Mesodermal cell (in vitro differentiated cells): Measurements from ENCODE around the gene NDUFB3.
"Not testable (repeated sequence)": the region's sequence is repeated elsewhere in the genome, so short reads cannot be mapped to it uniquely, and the experiment has no call there.

Experiments used
- H3K27ac ChIP-seq: 2 replicates; pipeline ENCODE4 v1.7.0; 2013; ENCODE audit warnings: mild to moderate bottlenecking, low read depth, low read length, moderate library complexity; ENCODE audit not compliant: severe bottlenecking
- H3K36me3 ChIP-seq: 2 replicates; pipeline ENCODE4 v1.7.1; 2013; ENCODE audit warnings: mild to moderate bottlenecking, low read length, moderate library complexity; ENCODE audit not compliant: control insufficient read depth, insufficient read depth
- H3K4me1 ChIP-seq: one replicate; pipeline ENCODE4 v1.7.1; 2013; ENCODE audit warnings: mild to moderate bottlenecking, low read length; ENCODE audit not compliant: insufficient read depth, control insufficient read depth, poor library complexity, severe bottlenecking
- H3K4me3 ChIP-seq: 2 replicates; pipeline ENCODE4 v1.7.0; 2013; ENCODE audit warnings: low read length, control low read depth, mild to moderate bottlenecking; ENCODE audit not compliant: insufficient read depth, poor library complexity, severe bottlenecking; ENCODE audit errors: extremely low read depth
- H3K9me3 ChIP-seq: 2 replicates; pipeline ENCODE4 v1.7.1; 2013; ENCODE audit warnings: mild to moderate bottlenecking, low read length, moderate library complexity; ENCODE audit not compliant: control insufficient read depth
- WGBS, 2 experiments: methylation state at CpG; one replicate each; pipeline ENCODE4 v1.1.5; 2013; ENCODE audit warnings: missing lambda C conversion rate in 2 of 2; ENCODE audit not compliant: insufficient coverage in 2 of 2; 5-methylcytosine and 5-hydroxymethylcytosine counted together

The NDUFB3 gene

GRCh38 chr2:201057087-201057521, 14.7 kb upstream of the NDUFB3 start:
- WGBS, 2 experiments, result 100% methylated on average over 1 of the region's 2 CpGs; no CpG with 5 or more reads in 1 of the 2 experiments
- no peaks in the 10 kb centered on the region for H3K9me3 ChIP-seq

GRCh38 chr2:201057715-201058248, 14.0 kb upstream of the NDUFB3 start:
- no peaks in the 10 kb centered on the region for H3K9me3 ChIP-seq
- H3K4me1 ChIP-seq, result no peaks in the 10 kb centered on the region
- peaks cover 35% of the 10 kb centered on the region for H3K36me3 ChIP-seq
- H3K4me3 ChIP-seq, result no peak overlapping the region
- H3K27ac ChIP-seq, result no peak overlapping the region
- WGBS, 2 experiments, result 86 to 93% methylated on average over 3 of the region's 4 CpGs

More at GRCh38 chr2:201057087-201057521, 14.7 kb upstream of the NDUFB3 start:
- H3K4me1 ChIP-seq, result no peaks in the 10 kb centered on the region
- no peak overlapping the region for H3K4me3 ChIP-seq
- peaks cover 33% of the 10 kb centered on the region for H3K36me3 ChIP-seq
- no peak overlapping the region for H3K27ac ChIP-seq

GRCh38 chr2:201058914-201059313, 12.9 kb upstream of the NDUFB3 start:
- H3K9me3 ChIP-seq, result no peaks in the 10 kb centered on the region
- no peak overlapping the region for H3K4me3 ChIP-seq
- peaks cover 29% of the 10 kb centered on the region for H3K36me3 ChIP-seq
- H3K27ac ChIP-seq, result peak overlapping the region; percentile 10
- 71 to 100% methylated on average over 1 of the region's 1 CpG for WGBS, 2 experiments
- no peaks in the 10 kb centered on the region for H3K4me1 ChIP-seq

- 96 to 100% methylated on average over 2 to 6 of the region's 10 CpGs for WGBS, 2 experiments
- Histone ChIP-seq H3K4me3 (no peak overlapping the region), H3K4me1 (no peaks in the 10 kb centered on the region), H3K9me3 (no peaks in the 10 kb centered on the region), H3K27ac (no peak overlapping the region), H3K36me3 (peaks cover 24% of the 10 kb centered on the region)
Measured at GRCh38 chr2:201059961-201060755, 11.6 kb upstream of the NDUFB3 start.

- peaks cover 20% of the 10 kb centered on the region for H3K36me3 ChIP-seq
- not testable (repeated sequence) for H3K4me3 ChIP-seq, H3K9me3 ChIP-seq, H3K27ac ChIP-seq, H3K4me1 ChIP-seq
- WGBS, 2 experiments, result 97 to 100% methylated on average over 3 to 4 of the region's 5 CpGs
Measured at GRCh38 chr2:201063516-201063915, 8.3 kb upstream of the NDUFB3 start.

- Histone ChIP-seq H3K9me3 (no peaks in the 10 kb centered on the region), H3K4me1 (peaks cover 9% of the 10 kb centered on the region)
- 100% methylated on average over 1 of the region's 2 CpGs; no CpG with 5 or more reads in 1 of the 2 experiments for WGBS, 2 experiments
Measured at GRCh38 chr2:201064797-201065329, 6.9 kb upstream of the NDUFB3 start.

GRCh38 chr2:201070948-201071478, 788 bp upstream of the NDUFB3 start:
- 1 to 2% methylated on average over 14 to 20 of the region's 21 CpGs for WGBS, 2 experiments
- Histone ChIP-seq H3K27ac (peak overlapping the region; percentile 75), H3K4me3 (peak overlapping the region; percentile 100), H3K36me3 (no peaks in the 10 kb centered on the region), H3K9me3 (no peaks in the 10 kb centered on the region), H3K4me1 (peaks cover 9% of the 10 kb centered on the region)

More at GRCh38 chr2:201064797-201065329, 6.9 kb upstream of the NDUFB3 start:
- Histone ChIP-seq H3K4me3 (no peak overlapping the region), H3K27ac (no peak overlapping the region), H3K36me3 (peaks cover 15% of the 10 kb centered on the region)

GRCh38 chr2:201072201-201072530, 365 bp downstream of the NDUFB3 start:
- Histone ChIP-seq H3K27ac (peak overlapping the region; percentile 75), H3K9me3 (no peaks in the 10 kb centered on the region), H3K4me3 (peak overlapping the region; percentile 100), H3K36me3 (no peaks in the 10 kb centered on the region), H3K4me1 (peaks cover 9% of the 10 kb centered on the region)
- 0% methylated on average over 1 of the region's 5 CpGs; no CpG with 5 or more reads in 1 of the 2 experiments for WGBS, 2 experiments

- Histone ChIP-seq H3K27ac (no peak overlapping the region), H3K4me1 (peaks cover 9% of the 10 kb centered on the region), H3K4me3 (peak overlapping the region; percentile 100), H3K36me3 (no peaks in the 10 kb centered on the region), H3K9me3 (no peaks in the 10 kb centered on the region)
- WGBS, 2 experiments, result no CpG with 5 or more reads among the region's 1 CpG
Measured at GRCh38 chr2:201073071-201073470, 1.3 kb downstream of the NDUFB3 start.

GRCh38 chr2:201074996-201075395, 3.2 kb downstream of the NDUFB3 start:
- H3K9me3 ChIP-seq, result no peaks in the 10 kb centered on the region
- no peaks in the 10 kb centered on the region for H3K4me1 ChIP-seq
- no peak overlapping the region for H3K27ac ChIP-seq
- peaks cover 12% of the 10 kb centered on the region for H3K36me3 ChIP-seq
- H3K4me3 ChIP-seq, result no peak overlapping the region
- WGBS, 2 experiments, result 90 to 92% methylated on average over 2 to 7 of the region's 7 CpGs
